Adipose tissue (tissue), 3 donors: ENCODE measurements around the gene BRD2. TPM values are rescaled to one million over a fixed set of nuclear protein-coding genes. Genes with fewer than 3 reads are reported as not detected.

ENCODE experiments used
- H3K27ac ChIP-seq: one replicate; pipeline ENCODE4 v1.5.1; 2013; ENCODE audit warnings: low read depth, low read length
- WGBS, 3 donors: extraction: QIAGEN DNeasy Blood & Tissue Kit; methylation state at CpG; one replicate each; pipeline ENCODE4 v1.1.7; 2013; 5-methylcytosine and 5-hydroxymethylcytosine counted together
- polyA plus RNA-seq, 3 donors: library from polyadenylated mRNA; stranded (reverse); fragments of 200-250 nt; gene quantifications; one replicate each; pipeline ENCODE4 v1.2.3, GENCODE V29; 2013
- donor health status: healthy with polysubstance abuse.
- donor health status: Bipolar disorder and iron deficiency.
- donor health status: healthy.

The BRD2 gene
- polyA plus RNA-seq, 3 donors: 83.9 to 118 (median 116) TPM

- WGBS, 3 donors: 50 to 60% (median 52%) methylated on average over 8 of the region's 8 CpGs
- no peak overlapping the region for H3K27ac ChIP-seq
These were observed 13.8 kb downstream of the BRD2 start for GRCh38 chr6:32982084-32982701.

- no peak overlapping the region for H3K27ac ChIP-seq
- 49 to 67% (median 56%) methylated on average over 6 of the region's 6 CpGs for WGBS, 3 donors
These were observed 14.5 kb downstream of the BRD2 start for GRCh38 chr6:32982702-32983492.

- H3K27ac ChIP-seq: no peak overlapping the region
- WGBS, 3 donors: 50 to 78% (median 70%) methylated on average over 1 of the region's 1 CpG
These were observed 15.1 kb downstream of the BRD2 start for GRCh38 chr6:32983493-32983848.

- no peak overlapping the region for H3K27ac ChIP-seq
- WGBS, 3 donors: 38 to 44% (median 38%) methylated on average over 3 of the region's 3 CpGs
These were observed 15.7 kb downstream of the BRD2 start for GRCh38 chr6:32983964-32984621.

GRCh38 chr6:32984622-32985389, 16.4 kb downstream of the BRD2 start:
- no peak overlapping the region for H3K27ac ChIP-seq
- 13 to 15% (median 13%) methylated on average over 9 of the region's 9 CpGs for WGBS, 3 donors

GRCh38 chr6:32989368-32989767, 21.0 kb downstream of the BRD2 start:
- H3K27ac ChIP-seq: no peak overlapping the region
- WGBS, 3 donors: 91 to 97% (median 96%) methylated on average over 1 of the region's 1 CpG

- no peak overlapping the region for H3K27ac ChIP-seq
- WGBS, 3 donors: 51 to 74% (median 73%) methylated on average over 4 of the region's 4 CpGs
These were observed 23.6 kb downstream of the BRD2 start for GRCh38 chr6:32991972-32992371.

- WGBS, 3 donors: 86 to 91% (median 88%) methylated on average over 9 of the region's 9 CpGs
These were observed 25.1 kb downstream of the BRD2 start for GRCh38 chr6:32993363-32993973.

GRCh38 chr6:32995448-32995847, 27.1 kb downstream of the BRD2 start:
- 32 to 51% (median 45%) methylated on average over 2 of the region's 2 CpGs for WGBS, 3 donors
- no peak overlapping the region for H3K27ac ChIP-seq

More at GRCh38 chr6:32993363-32993973, 25.1 kb downstream of the BRD2 start:
- no peak overlapping the region for H3K27ac ChIP-seq

GRCh38 chr6:33000055-33000454, 31.7 kb downstream of the BRD2 start:
- 33 to 41% (median 36%) methylated on average over 8 of the region's 8 CpGs for WGBS, 3 donors
- no peak overlapping the region for H3K27ac ChIP-seq

GRCh38 chr6:33001685-33002084, 33.3 kb downstream of the BRD2 start:
- WGBS, 3 donors: 62 to 75% (median 71%) methylated on average over 4 of the region's 4 CpGs

GRCh38 chr6:33004940-33005339, 36.5 kb downstream of the BRD2 start:
- H3K27ac ChIP-seq: no peak overlapping the region
- 74 to 83% (median 80%) methylated on average over 6 of the region's 6 CpGs for WGBS, 3 donors

More at GRCh38 chr6:33001685-33002084, 33.3 kb downstream of the BRD2 start:
- no peak overlapping the region for H3K27ac ChIP-seq

- 88 to 92% (median 90%) methylated on average over 26 of the region's 26 CpGs for WGBS, 3 donors
- H3K27ac ChIP-seq: no peak overlapping the region
These were observed 39.5 kb downstream of the BRD2 start for GRCh38 chr6:33007831-33008400.

GRCh38 chr6:33008944-33009861, 40.8 kb downstream of the BRD2 start, which contains the start of gene HLA-DOA:
HLA-DOA (minus strand) TSS chr6:33009591.
- 16 to 27% (median 23%) methylated on average over 24 of the region's 24 CpGs for WGBS, 3 donors
- no peak within 1 kb of the TSS for H3K27ac ChIP-seq

- no peak overlapping the region for H3K27ac ChIP-seq
- 53 to 88% (median 86%) methylated on average over 7 of the region's 7 CpGs for WGBS, 3 donors
These were observed 42.0 kb downstream of the BRD2 start for GRCh38 chr6:33010356-33010755.

GRCh38 chr6:33013608-33014007, 45.2 kb downstream of the BRD2 start:
- WGBS, 3 donors: 43 to 51% (median 51%) methylated on average over 4 of the region's 4 CpGs
- H3K27ac ChIP-seq: no peak overlapping the region
